ENCODE results near the gene GIPC2. TPM values are rescaled to one million over a fixed set of nuclear protein-coding genes. Genes with fewer than 3 reads are reported as not detected.

Gene GIPC2
- total and polyA plus RNA-seq, 9 donors: 1.8 to 5.7 (median 3.0) TPM

GRCh38 chr1:78032996-78033796, 12.6 kb upstream of the GIPC2 start:
- Histone ChIP-seq H3K4me1 (ENCODE audit: insufficient read depth) (no peaks in the 10 kb centered on the region), H3K4me3 (no peak overlapping the region), H3K27me3 (no peaks in the 10 kb centered on the region), H3K9me3 (no peaks in the 10 kb centered on the region), H3K27ac (no peak overlapping the region), H3K36me3 (no peaks in the 10 kb centered on the region)
- 75 to 77% (median 77%) methylated on average over 4 of the region's 4 CpGs for WGBS, 3 donors
- intact Hi-C loops (cut with DNase I): no loop called here
- no peak for DNase-seq
- no peak for TF ChIP-seq CTCF (IDR thresholded peaks at IDR 0.05)
- TF ChIP-seq EP300 (IDR thresholded peaks at IDR 0.05): no peak
- TF ChIP-seq POLR2A (IDR thresholded peaks at IDR 0.05): no peak

GRCh38 chr1:78033797-78034172, 12.0 kb upstream of the GIPC2 start:
- TF ChIP-seq CTCF (IDR thresholded peaks at IDR 0.05) (no peak), EP300 (IDR thresholded peaks at IDR 0.05) (no peak), POLR2A (IDR thresholded peaks at IDR 0.05) (no peak)
- WGBS, 3 donors: 89 to 93% (median 91%) methylated on average over 3 of the region's 3 CpGs
- H3K9me3 ChIP-seq: no peaks in the 10 kb centered on the region
- H3K36me3 ChIP-seq: no peaks in the 10 kb centered on the region
- H3K4me1 ChIP-seq (ENCODE audit: insufficient read depth): no peaks in the 10 kb centered on the region
- DNase-seq: no peak
- intact Hi-C loops (cut with DNase I): no loop called here
- no peaks in the 10 kb centered on the region for H3K27me3 ChIP-seq
- H3K4me3 ChIP-seq: no peak overlapping the region
- no peak overlapping the region for H3K27ac ChIP-seq

- Histone ChIP-seq H3K4me3 (no peak overlapping the region), H3K27me3 (no peaks in the 10 kb centered on the region), H3K9me3 (no peaks in the 10 kb centered on the region), H3K4me1 (ENCODE audit: insufficient read depth) (no peaks in the 10 kb centered on the region), H3K36me3 (no peaks in the 10 kb centered on the region), H3K27ac (no peak overlapping the region)
- intact Hi-C loops (cut with DNase I): no loop called here
- 87 to 93% (median 93%) methylated on average over 2 of the region's 2 CpGs for WGBS, 3 donors
- DNase-seq: no peak
- TF ChIP-seq CTCF (IDR thresholded peaks at IDR 0.05) (no peak), EP300 (IDR thresholded peaks at IDR 0.05) (no peak), POLR2A (IDR thresholded peaks at IDR 0.05) (no peak)
Observed at GRCh38 chr1:78035121-78035520, 10.6 kb upstream of the GIPC2 start.

- intact Hi-C loops (cut with DNase I): no loop called here
- no peak overlapping the region for H3K4me3 ChIP-seq
- no peaks in the 10 kb centered on the region for H3K4me1 ChIP-seq (ENCODE audit: insufficient read depth)
- H3K27me3 ChIP-seq: no peaks in the 10 kb centered on the region
- 77 to 79% (median 79%) methylated on average over 5 of the region's 5 CpGs for WGBS, 3 donors
- TF ChIP-seq POLR2A (IDR thresholded peaks at IDR 0.05) (no peak), CTCF (IDR thresholded peaks at IDR 0.05) (no peak), EP300 (IDR thresholded peaks at IDR 0.05) (no peak)
- no peak for DNase-seq
- no peaks in the 10 kb centered on the region for H3K9me3 ChIP-seq
- H3K27ac ChIP-seq: no peak overlapping the region
- no peaks in the 10 kb centered on the region for H3K36me3 ChIP-seq
Observed at GRCh38 chr1:78036450-78036849, 9.3 kb upstream of the GIPC2 start.
